HCT116 (cell line): ENCODE data around the gene MME. TPM values are rescaled to one million over a fixed set of nuclear protein-coding genes. Genes with fewer than 3 reads are reported as not detected.

Experiments used
- ATAC-seq: fragments of 200-7000 bp; cut with Tn5 transposase; 2 replicates; pipeline ENCODE4 v1.9.1; 2020; ENCODE audit warnings: mild to moderate bottlenecking, moderate library complexity
- BruUV-seq: library from RNA; stranded (reverse); fragments of 400-500 nt; replicated peaks from 2 replicates; lab custom pipeline; 2021; lab: Mats Ljungman, UMichigan
- CTCF ChIA-PET: fragments of 300-600 bp; sonication (Branson Sonifier 250); formaldehyde crosslinking; loops from one replicate; lab custom pipeline; 2021; ENCODE audit warnings: antibody characterized with exemption; lab: Charles Lee
- POLR2A ChIA-PET: fragments of 300-600, 350-600 bp; sonication (Branson Sonifier 250); formaldehyde crosslinking; loops from one replicate; lab custom pipeline; 2021; ENCODE audit warnings: antibody characterized with exemption; lab: Charles Lee
- RAD21 ChIA-PET, 2 experiments: fragments of 300-600 bp; sonication (Branson Sonifier 250); formaldehyde crosslinking; loops; one replicate each; lab custom pipeline; 2023; ENCODE audit warnings: low total read pairs in 2 of 2; ENCODE audit not compliant: uncharacterized antibody in 2 of 2, unreplicated experiment in 2 of 2, low non-redundant PET in 1 of 2; lab: Charles Lee
- DNase-seq: peaks from one replicate; pipeline ENCODE4 v3.0.0-alpha.2; 2010; ENCODE audit warnings: low read depth, low spot score
- H2AFZ ChIP-seq: fragments of 200-600 bp; shearing (Covaris generic), sonication (generic); 2 replicates; pipeline ENCODE4 v1.6.1; 2017; ENCODE audit warnings: low read depth, mixed run types, mixed read lengths, antibody characterized with exemption, low read length; ENCODE audit not compliant: poor library complexity, severe bottlenecking
- H3K27ac ChIP-seq: 2 replicates; pipeline ENCODE4 v1.5.1; 2012; ENCODE audit warnings: low read depth, low read length
- H3K27me3 ChIP-seq: fragments of 200-600 bp; sonication (generic); 2 replicates; pipeline ENCODE4 v1.6.1; 2016; ENCODE audit warnings: mixed run types, low read length, mixed read lengths; ENCODE audit not compliant: insufficient read depth
- H3K36me3 ChIP-seq, 2 experiments: fragments of 200-500 bp in 1 of 2; fragments of 200-600 bp in 1 of 2; sonication (Bioruptor generic) in 1 of 2; sonication (generic) in 1 of 2; 2 replicates each; pipeline versions ENCODE4 v1.5.1 to v1.6.1; 2014 to 2016; ENCODE audit warnings: low read length in 2 of 2, inconsistent platforms in 1 of 2, mixed read lengths in 1 of 2, mixed run types in 1 of 2; ENCODE audit not compliant: insufficient read depth in 2 of 2, control insufficient read depth in 1 of 2
- H3K4me1 ChIP-seq, 2 experiments: fragments of 200-600 bp in 1 of 2; sonication (generic) in 1 of 2; 2 replicates each; pipeline versions ENCODE4 v1.5.1 to v1.6.1; 2012 to 2017; ENCODE audit warnings: low read length in 2 of 2, inconsistent platforms in 1 of 2, mild to moderate bottlenecking in 1 of 2, mixed read lengths in 1 of 2, mixed run types in 1 of 2, moderate library complexity in 1 of 2; ENCODE audit not compliant: insufficient read depth in 2 of 2, control insufficient read depth in 1 of 2
- H3K4me2 ChIP-seq: fragments of 200-600 bp; sonication (generic); 2 replicates; pipeline ENCODE4 v1.6.1; 2017; ENCODE audit warnings: mixed run types, low read length, mixed read lengths
- H3K4me3 ChIP-seq, 2 experiments: fragments of 200-600 bp in 1 of 2; sonication (generic) in 1 of 2; replicated peaks in 1 of 2; 2 replicates each; pipeline ENCODE4 v1.5.1; 2011 to 2016; ENCODE audit warnings: low read length in 2 of 2, control low read depth in 1 of 2, low read depth in 1 of 2, mild to moderate bottlenecking in 1 of 2, mixed read lengths in 1 of 2, mixed run types in 1 of 2
- H3K79me2 ChIP-seq: fragments of 200-600 bp; sonication (generic); 2 replicates; pipeline ENCODE4 v1.6.1; 2017; ENCODE audit warnings: mild to moderate bottlenecking, mixed run types, low read length, moderate library complexity, mixed read lengths; ENCODE audit not compliant: insufficient read depth
- H3K9ac ChIP-seq: fragments of 200-600 bp; sonication (generic); 2 replicates; pipeline ENCODE4 v1.6.1; 2016; ENCODE audit warnings: low read length, mixed read lengths
- H3K9me2 ChIP-seq: fragments of 200-600 bp; sonication (generic), shearing (Covaris generic); 2 replicates; pipeline ENCODE4 v1.6.1; 2017; ENCODE audit warnings: mixed run types, mild to moderate bottlenecking, moderate library complexity; ENCODE audit not compliant: insufficient read depth
- H3K9me3 ChIP-seq, 2 experiments: fragments of 200-500 bp in 1 of 2; fragments of 200-600 bp in 1 of 2; sonication (Bioruptor generic) in 1 of 2; sonication (generic) in 1 of 2; 2 replicates each; pipeline ENCODE4 v1.6.1; 2014 to 2017; ENCODE audit warnings: low read length in 2 of 2, mixed read lengths in 2 of 2, inconsistent platforms in 1 of 2, low read depth in 1 of 2, mild to moderate bottlenecking in 1 of 2, mixed run types in 1 of 2, moderate library complexity in 1 of 2; ENCODE audit not compliant: control insufficient read depth in 1 of 2, insufficient read depth in 1 of 2
- H4K20me1 ChIP-seq: fragments of 200-600 bp; sonication (generic), shearing (Covaris generic); 2 replicates; pipeline ENCODE4 v1.6.1; 2017; ENCODE audit warnings: mixed run types, mild to moderate bottlenecking, moderate library complexity; ENCODE audit not compliant: insufficient read depth
- CBX3 ChIP-seq: IDR thresholded peaks from 2 replicates; pipeline ENCODE4 v1.6.1; 2012; ENCODE audit warnings: low read depth
- POLR2AphosphoS5 ChIP-seq: IDR thresholded peaks from 2 replicates; pipeline ENCODE4 v1.6.1; 2011; ENCODE audit warnings: mild to moderate bottlenecking, low read depth, low read length, moderate library complexity
- intact Hi-C: fragments of 100-400 bp; cut with micrococcal nuclease; formaldehyde crosslinking; loops from 2 replicates; pipeline ENCODE4 v1.10.0; 2022
- total RNA-seq: library from RNA; stranded (reverse); gene quantifications from one replicate; pipeline ENCODE4 v1.2.1, GENCODE V29; 2021; ENCODE audit not compliant: unreplicated experiment

MME gene
- total RNA-seq, 1 experiment from 2014 or later, result 0.34 TPM

DNA sequence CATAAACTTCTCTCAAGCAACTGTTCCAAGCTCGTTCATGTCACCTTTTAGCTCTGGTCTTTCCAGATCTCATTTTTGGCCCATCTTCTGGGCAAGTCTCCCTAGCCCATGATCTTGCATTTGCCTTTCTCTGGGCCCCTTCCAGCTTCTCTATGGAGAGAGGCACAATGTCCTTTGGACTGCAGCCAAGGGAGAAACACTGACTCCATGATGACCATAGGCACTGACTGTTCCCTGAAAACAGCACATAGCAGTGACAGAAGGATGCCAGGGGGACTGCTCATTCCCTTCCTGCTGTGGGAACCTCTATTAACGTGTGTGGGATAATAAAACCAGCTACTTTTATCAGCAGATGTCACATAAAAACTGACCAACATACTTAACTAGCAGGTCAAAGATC, 153.1 kb downstream of the MME start:
- intact Hi-C loops, result no loop called here
- no peak for DNase-seq

More for the DNA sequence above, 153.1 kb downstream of the MME start:
- Histone ChIP-seq H3K9me2 (no peaks in the 10 kb centered on the region), H3K4me2 (peak overlapping the region; percentile 34; the same call in 1 of the 2 replicates), H4K20me1 (no peaks in the 10 kb centered on the region), H3K79me2 (no peaks in the 10 kb centered on the region), H3K9ac (no peak overlapping the region), H3K4me3 (no peak overlapping the region), H2AFZ (peak overlapping the region; percentile 71), H3K9me3 (no peaks in the 10 kb centered on the region), H3K27ac (no peak overlapping the region), H3K4me1 (peaks cover 3 to 15% of the 10 kb centered on the region in 2 experiments; a peak in 3 of 4 replicates), H3K36me3 (no peaks in the 10 kb centered on the region), H3K27me3 (no peaks in the 10 kb centered on the region)
- POLR2A ChIA-PET, result no interaction called here
- ATAC-seq, result peak; percentile 59
- RAD21 ChIA-PET, result interaction anchor here in 1 of 2 experiments (0.6 kb wide), 1 partner anchor 225 kb away, joined by 4 read pairs; no protein-coding TSS in a partner anchor
- CTCF ChIA-PET, result no interaction called here
- TF ChIP-seq POLR2AphosphoS5 (no peak), CBX3 (no peak)
- TF ChIP-seq, all 23 proteins: peak for 0
- no TSS peak for BruUV-seq

Other genes with a start within 250 kb of the MME start
- gene STRIT1, start 213.4 kb downstream of the MME start, total RNA-seq, result not detected